Ramos (cell line): ENCODE results near the gene TFCP2L1.

Experiments
- in situ Hi-C: fragments of 300-500 bp; cut with MboI; formaldehyde crosslinking; loops from one replicate; pipeline ENCODE4 v1.14.3; 2022; ENCODE audit warnings: low sequenced_read_pairs; ENCODE audit not compliant: unreplicated experiment

The TFCP2L1 gene

DNA sequence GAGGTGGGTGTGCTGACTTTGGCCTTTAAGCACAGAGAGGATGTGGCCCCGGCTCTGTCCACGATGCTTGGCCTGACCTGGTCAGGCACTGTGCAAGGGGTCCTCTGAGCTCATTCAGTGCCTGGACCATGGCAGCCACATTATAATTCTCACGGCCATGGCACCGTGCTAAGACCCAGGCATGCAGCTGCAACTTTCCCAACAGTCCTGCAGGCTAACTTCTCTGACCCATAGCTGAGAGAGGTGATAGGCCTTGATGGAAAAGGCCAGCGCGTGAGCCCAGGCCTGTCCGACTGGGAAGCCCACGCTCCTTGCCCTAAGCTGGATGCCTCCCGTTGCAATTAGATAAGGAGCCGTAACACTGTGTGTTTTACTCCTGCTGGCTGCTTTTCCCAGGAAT is 99.9 kb downstream of the TFCP2L1 start:
- in situ Hi-C loops, result no loop called here

DNA sequence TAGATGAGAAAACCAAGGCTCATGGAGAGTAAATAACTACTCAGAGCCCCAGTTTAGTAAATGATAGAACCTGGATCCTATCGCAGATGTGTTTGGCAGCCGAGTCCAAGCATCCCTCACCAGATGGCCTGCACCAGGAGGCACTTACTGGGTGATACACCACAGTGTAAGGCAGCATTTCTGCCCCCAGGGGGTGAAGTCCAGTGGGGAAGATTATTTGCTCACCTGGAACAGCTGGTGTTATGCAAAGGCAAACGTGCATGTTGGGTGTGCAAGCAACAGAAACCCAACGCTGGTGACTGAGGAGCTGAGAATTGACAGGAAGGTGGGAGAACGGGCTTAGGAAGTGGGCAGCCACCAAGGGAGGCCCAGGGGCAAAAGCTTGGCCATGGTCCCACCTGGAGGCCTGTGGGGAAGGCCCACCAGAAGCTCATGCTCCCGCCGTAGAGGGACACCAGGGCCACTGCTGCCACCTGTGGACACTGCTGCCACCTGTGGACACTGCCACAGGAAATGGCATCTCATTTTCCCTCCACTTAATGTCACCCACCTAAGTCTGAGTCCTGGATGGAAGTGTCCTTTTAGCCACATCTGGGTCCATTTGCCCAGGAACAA is 100.6 kb downstream of the TFCP2L1 start:
- in situ Hi-C loops, result no loop called here

DNA sequence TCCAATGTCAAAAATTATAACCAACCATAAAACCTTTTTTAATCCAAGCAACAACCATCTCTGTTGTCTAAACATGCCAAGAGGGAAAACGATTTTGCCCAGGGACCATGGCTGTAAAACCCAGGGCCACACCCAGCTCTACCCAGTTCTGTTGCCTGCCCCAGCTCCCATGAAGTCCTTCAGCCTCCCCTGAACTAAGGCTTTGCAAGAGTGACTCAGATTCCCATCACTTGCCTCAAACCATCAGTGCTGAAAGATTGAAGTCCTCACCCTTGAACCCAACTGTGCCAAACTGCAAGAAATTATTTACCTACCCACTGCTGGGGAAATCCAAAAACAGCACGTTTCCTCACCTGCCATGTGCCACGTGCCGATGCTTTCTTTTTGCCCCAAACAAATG is 102.5 kb downstream of the TFCP2L1 start:
- in situ Hi-C loops, result no loop called here

- in situ Hi-C loops, result no loop called here
Measured at GRCh38 chr2:121179467-121179866, 105.5 kb downstream of the TFCP2L1 start.

DNA sequence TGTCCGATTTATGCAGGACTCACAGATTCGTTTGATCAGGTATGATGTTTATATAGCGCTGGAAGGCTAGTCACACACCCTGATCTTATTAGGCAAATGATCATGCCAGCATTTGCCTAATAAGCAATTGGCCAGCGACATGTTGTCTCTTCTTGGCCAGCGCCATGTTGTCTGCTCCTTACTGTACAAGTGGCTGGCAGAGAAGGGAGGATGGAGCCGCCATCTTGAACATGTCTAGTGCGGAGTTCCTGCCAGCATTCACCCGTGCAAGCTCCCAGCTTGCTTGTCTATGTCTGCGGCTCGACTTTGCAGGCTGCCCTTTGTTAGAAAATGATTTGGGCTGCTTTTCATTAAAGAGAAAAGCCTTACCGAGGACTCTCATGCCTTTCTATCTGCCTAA is 106.3 kb downstream of the TFCP2L1 start:
- in situ Hi-C loops, result no loop called here

- in situ Hi-C loops, result no loop called here
Measured at GRCh38 chr2:121177896-121178295, 107.1 kb downstream of the TFCP2L1 start.

DNA sequence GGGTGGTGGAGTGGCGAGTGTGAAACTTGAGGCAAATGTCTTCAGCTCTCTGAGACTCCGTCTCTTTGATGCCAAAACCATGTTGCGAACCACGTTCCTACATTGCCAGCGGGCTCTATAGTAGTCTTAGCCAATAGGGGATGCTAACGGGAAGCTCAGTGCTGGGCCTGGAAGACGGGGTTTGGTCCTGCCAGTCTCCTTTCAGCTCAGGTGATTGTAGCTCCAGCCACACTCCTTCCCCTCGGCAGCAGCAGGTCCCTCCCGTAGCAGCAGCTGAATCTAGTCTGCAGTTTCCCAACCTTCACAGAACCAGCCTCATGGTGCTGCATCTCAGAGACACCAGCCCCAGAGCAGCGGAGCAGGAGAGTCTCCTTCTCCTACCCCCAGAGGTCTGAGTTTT is 109.7 kb downstream of the TFCP2L1 start:
- in situ Hi-C loops, result no loop called here

- in situ Hi-C loops, result no loop called here
Measured at GRCh38 chr2:121173806-121174205, 111.2 kb downstream of the TFCP2L1 start.

DNA sequence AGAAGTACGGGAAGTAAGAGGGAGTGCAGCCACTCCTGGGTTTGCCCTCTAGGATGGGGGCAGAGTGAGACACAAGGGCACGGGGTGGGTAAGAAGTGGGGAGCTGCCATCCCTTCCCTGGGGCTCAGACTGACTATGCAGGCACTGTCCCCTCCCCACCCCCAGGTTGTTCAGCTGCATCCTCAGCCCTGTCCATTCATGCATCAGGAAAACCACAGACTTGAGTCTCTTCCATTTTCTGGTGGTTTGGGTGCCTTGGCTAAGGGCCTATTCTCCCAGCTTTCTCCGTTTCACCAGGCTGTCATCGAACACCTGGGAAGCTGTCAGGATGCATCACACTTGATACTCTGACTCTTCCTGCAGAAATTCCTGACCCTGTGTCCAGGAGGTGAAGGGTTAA is 111.9 kb downstream of the TFCP2L1 start:
- in situ Hi-C loops, result no loop called here

- in situ Hi-C loops, result no loop called here
Measured at GRCh38 chr2:121172456-121172855, 112.5 kb downstream of the TFCP2L1 start.

- in situ Hi-C loops, result no loop called here
Measured at GRCh38 chr2:121171625-121172119, 113.3 kb downstream of the TFCP2L1 start.

GRCh38 chr2:121170577-121170976 is 114.4 kb downstream of the TFCP2L1 start:
- in situ Hi-C loops, result no loop called here

DNA sequence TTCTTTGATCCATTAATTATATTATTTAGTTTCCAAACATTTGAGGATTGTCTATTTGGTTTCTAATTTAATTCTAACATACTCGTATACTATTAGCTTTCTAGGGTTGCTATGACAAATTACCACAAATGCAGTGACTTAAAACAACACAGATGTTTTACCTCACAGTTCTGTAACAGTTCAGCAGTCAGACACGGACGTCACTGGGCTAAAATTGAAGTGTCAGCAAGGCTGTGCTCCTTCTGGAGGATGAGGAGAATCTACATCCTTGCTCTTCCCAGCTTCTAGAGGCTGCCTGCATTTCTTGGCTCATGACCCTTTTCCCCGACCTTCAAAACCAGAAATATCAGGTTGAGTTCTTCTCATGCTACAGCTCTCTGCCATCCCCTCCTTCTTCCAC is 117.6 kb downstream of the TFCP2L1 start:
- in situ Hi-C loops, result no loop called here
